ENCODE results near the gene OR2AK2. TPM values are rescaled to one million over a fixed set of nuclear protein-coding genes. Genes with fewer than 3 reads are reported as not detected.

The OR2AK2 gene
- total and polyA plus RNA-seq, 2 donors (not counting 3 experiments of a cell fraction or from before 2014, with no cell fraction given): not detected

DNA sequence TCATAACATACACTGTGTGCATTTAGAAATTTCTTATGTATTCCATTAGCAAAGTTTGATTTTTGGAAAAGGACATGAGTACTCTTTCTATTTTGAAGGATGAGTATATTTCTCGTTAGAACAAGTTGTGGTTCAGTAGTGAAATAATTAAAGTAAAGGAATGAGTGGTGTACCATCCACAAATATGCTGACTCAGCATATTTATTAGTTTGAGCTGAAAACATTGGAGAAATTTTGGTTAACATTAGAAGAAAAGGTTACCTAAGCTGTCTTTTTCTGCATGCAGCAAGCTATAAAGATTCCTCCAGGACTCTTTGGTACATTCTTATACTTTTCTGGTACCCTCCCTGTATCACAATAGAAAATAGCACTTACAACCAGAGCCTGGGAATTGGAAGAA lies 42.7 kb downstream of the OR2AK2 start:
- no peaks in the 10 kb centered on the region for H3K4me1 ChIP-seq (ENCODE audit: control insufficient read depth, extremely low read depth, insufficient read depth, low read length)
- no peak overlapping the region for H3K4me3 ChIP-seq (replicated peaks in 1 of 3; ENCODE audit: insufficient read depth in 1 of 3, low read depth in 1 of 3, low read length in 3 of 3)
- no peaks in the 10 kb centered on the region for H3K79me2 ChIP-seq (ENCODE audit: control insufficient read depth, insufficient read depth, low read length)
- no peaks in the 10 kb centered on the region for H3K9me1 ChIP-seq (replicated peaks; ENCODE audit: control insufficient read depth, extremely low read depth, insufficient read depth, low read length)
- DNase-seq (ENCODE audit: low read depth, low spot score): no peak
- H3K36me3 ChIP-seq (ENCODE audit: control insufficient read depth in 2 of 2, extremely low read depth in 1 of 2, insufficient read depth in 2 of 2, low read length in 2 of 2): no peaks in the 10 kb centered on the region
- H3K4me2 ChIP-seq (ENCODE audit: insufficient read depth, low read length): no peak overlapping the region
- intact Hi-C loops (cut with micrococcal nuclease): no loop called here
- BruUV-seq (replicated peaks): no TSS peak
- no peak for FAIRE-seq
- ChIA-PET CTCF (no interaction called here), POLR2A (no interaction called here)
- peaks cover 3% of the 10 kb centered on the region for H3K9me3 ChIP-seq (replicated peaks; ENCODE audit: control insufficient read depth, insufficient read depth, low read length)
- no peaks in the 10 kb centered on the region for H3K27me3 ChIP-seq (ENCODE audit: control insufficient read depth in 2 of 2, insufficient read depth in 2 of 2, low read length in 2 of 2)
- TF ChIP-seq POLR2AphosphoS5 (IDR thresholded peaks at IDR 0.05; ENCODE audit: insufficient read depth, low read depth, low read length): no peak
- TF ChIP-seq FOS (IDR thresholded peaks at IDR 0.05; ENCODE audit: borderline replicate concordance, insufficient read depth, low read length): no peak
- TF ChIP-seq MYC (IDR thresholded peaks at IDR 0.05; ENCODE audit: low read depth, low read length): no peak
- TF ChIP-seq POLR2A (IDR thresholded peaks at IDR 0.05; ENCODE audit: low read depth, low read length): no peak
- no peak for TF ChIP-seq CTCF (IDR thresholded peaks at IDR 0.05; ENCODE audit: extremely low read depth in 1 of 2, insufficient read depth in 1 of 2, low read depth in 1 of 2, low read length in 2 of 2)
- no peak for TF ChIP-seq GATA2 (IDR thresholded peaks at IDR 0.05; ENCODE audit: insufficient read depth, insufficient read length, low read depth, low read length)
- TF ChIP-seq, protein P1, sequence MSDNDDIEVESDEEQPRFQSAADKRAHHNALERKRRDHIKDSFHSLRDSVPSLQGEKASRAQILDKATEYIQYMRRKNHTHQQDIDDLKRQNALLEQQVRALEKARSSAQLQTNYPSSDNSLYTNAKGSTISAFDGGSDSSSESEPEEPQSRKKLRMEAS (IDR thresholded peaks at IDR 0.05; ENCODE audit: insufficient read depth, insufficient read length): no peak
- H4K20me1 ChIP-seq (replicated peaks; ENCODE audit: control insufficient read depth, extremely low read depth, insufficient read depth, low read length): no peaks in the 10 kb centered on the region
- dilution Hi-C loops (cut with MboI; ENCODE audit: extremely low pct_ligation_motif_present, low sequenced_read_pairs): no loop called here
- no peak overlapping the region for H3K27ac ChIP-seq (ENCODE audit: insufficient read depth, low read depth, low read length)
- H3K9ac ChIP-seq (replicated peaks; ENCODE audit: extremely low read depth, insufficient read depth, low read length): no peak overlapping the region
- no peak overlapping the region for H2AFZ ChIP-seq (ENCODE audit: low read depth, low read length)

Data from endothelial cell of umbilical vein (primary cell).